D341Med (cell line): Measurements from ENCODE around the gene UBE2D2.

Source experiments
- DNase-seq: peaks from one replicate; pipeline ENCODE4 v3.0.0; 2012; ENCODE audit warnings: low spot score

UBE2D2 gene

DNA sequence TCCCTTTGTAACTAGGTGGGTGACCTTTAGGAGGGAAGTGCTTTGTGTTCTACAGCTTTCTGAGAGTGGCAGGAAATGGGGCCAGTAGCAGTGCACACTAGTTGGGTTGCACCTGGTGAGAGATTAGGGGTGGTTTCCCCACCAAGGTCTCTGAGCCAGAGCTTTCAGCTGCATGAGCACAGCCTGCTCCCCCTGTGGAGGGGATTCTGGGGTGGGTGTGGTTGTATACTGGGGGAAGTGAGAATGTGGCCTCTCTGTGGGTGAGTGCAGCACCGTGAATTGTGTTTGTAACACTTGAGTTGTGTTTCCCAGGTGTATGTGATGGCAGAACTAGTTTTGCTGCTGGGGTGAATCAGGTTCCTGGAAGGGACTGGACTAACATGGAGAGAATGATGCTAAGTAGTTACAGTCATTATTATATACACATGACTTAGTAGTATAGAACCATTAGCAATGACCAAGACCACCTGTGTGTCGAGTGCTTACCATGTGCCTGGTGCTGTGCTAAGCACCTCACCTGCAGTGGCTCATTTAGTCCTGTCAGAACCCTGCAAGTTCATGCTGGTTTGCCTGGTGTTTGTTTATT is 75.2 kb downstream of the UBE2D2 start:
- DNase-seq = no peak

DNA sequence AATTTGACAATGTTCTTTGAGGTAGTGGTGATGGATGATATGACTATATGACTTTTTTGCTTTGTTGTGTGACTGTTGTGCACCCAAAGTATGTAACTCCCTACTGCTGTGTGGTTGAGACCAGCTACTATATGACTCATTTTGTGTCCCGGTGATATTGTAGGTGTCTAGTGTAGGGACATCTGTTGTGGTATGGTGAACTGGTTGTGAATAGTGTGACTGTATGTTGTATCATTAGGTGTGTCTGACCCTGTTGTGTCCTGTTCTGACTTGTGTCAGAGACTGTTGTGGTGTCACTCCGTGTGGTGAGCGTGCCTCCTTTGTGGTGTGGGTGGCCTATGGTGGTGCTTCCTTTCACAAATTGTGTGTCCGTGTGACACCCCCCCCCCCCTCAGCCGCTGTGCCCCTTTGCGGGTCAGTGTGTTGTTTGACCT is 75.9 kb downstream of the UBE2D2 start:
- DNase-seq = no peak

DNA sequence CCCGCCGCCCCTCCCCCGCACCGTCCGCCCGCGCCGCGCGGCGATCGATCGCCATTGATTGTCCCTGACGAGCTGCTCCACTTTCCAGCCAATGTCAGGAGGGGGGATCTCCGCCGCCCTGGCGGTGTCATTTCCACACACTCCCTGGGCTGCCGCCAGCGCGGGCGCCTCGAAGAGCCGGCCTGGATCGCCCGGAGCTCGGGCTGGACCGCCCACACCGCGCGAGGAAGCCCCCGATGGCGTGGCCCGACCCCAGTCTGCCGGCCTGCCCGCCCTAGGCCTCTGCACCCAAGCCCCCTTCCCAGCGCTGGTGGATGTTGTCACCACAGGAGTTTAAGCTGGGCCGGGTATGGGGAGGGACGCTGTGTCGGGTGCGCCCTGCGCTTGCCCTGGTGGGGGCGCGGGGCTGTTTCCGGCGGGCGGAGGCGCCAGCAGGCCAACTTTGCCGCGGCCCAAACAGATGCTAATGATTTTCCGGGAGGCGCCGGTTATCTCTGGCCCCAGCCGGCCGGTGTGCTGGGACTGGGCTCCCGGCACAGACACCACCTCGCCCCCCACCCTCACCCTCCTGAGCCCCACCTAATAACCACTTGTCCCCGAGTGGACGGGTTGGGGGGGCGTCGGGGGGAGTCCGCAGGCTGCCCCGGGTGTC is 76.4 kb downstream of the UBE2D2 start:
- peak; percentile 91 for DNase-seq

DNA sequence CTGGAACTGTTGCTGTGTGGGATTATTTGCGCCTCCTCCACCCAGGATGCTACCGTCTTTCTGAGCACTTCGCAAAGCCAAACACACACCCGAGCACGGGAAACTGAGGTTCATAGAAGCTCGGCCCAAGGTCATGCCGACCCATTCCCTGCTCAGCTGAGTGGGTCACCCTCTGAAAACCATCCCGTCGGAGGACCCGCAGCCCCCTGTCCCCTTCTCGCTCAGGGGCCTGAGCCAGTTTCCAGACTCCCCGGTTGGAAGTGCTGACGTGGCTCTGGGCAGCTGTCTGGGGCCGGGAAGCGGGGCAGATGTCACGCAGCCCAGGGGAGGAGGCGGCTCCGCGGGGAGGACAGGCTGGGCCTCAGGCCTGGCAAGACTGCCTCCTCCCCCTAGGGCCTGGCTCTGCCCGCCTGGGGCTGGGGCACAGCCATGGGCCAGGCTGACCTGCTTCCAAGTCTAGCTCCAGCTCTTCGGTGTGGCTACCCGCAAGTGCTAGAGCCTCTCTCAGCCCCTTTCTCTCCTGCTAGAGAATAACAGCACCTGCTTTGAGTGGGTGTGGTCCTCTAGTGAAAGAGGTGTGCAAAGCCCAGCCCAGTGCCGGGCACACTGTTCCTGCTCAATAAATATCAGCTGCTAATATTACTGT is 77.1 kb downstream of the UBE2D2 start:
- DNase-seq = peak; percentile 68

DNA sequence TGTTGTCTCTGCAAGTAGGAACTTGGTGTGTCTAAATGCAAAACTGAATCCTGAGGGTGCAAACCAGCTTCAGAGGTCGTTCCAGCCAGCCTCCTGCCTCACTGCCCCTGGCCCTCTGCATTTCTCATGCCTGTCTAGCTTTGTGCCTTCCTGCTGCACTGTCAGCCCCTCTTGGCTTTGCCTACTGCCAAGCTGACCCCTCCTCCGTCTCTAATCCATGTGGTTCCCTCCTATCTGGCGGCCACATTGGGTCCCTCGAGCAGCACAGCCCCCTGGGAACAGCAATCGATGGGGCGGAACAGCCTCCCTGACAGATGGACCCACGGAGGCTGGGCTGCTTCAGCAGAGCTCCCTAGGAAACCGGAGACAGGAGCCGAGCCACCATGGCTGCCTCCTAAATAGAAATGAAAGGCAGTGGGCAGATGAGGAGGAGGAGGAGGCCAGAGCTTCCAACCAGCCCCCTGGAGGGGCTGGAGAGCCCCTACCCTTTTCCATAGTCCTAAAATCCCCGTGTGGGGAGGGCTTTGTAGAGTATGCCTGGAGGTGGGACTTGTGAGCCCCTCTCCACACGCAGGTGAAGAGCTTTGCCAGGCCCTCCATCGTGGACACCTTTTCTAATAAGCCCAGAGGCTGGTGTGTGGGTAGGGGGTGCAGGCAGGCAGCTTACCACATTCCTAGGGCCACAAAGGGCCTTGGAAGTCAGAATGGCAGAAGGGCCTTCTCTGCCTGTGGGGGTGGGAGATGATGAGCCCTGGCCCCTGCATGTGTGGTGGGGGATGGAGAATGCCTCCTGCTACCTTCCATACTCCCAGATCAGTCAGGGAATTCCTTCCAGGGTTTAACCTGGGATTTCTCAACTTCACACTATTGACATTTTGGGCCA is 77.8 kb downstream of the UBE2D2 start:
- peak; percentile 86 for DNase-seq

DNA sequence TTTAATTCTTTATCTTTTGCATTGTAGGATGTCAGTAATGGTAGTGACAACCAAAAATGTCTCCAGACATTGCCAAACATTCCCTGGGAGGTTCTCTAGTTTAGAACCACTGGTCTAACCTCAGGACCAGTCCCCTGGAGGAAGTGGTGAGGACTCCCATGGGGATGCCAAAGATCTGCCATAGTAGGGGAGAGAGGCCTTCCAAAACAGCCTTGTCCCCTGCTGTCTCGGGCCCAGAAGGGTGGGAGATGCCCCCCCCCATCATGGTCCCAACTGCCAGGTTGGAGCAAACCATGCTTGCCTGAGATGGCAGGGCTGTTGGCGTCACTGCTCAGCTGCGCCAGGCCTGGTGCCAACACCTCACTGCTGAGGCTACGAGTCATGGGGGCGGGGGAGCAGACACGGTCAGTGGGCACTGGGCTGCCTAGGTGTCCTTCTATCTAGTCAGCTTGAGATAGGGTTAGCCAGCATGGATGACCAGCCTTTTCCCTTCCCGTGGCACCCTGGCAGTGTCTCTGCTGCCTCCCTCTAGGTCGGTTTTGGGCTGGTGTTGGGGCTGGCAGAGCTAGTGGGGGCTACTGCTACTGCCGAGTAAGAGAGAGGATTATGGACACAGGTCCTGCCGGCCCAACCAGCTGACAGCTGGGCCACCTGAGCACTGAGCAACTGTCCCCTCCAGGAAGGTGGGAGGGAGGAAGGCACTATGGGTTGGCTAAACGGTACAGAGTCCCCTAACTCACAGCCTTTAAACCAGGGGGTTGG is 78.7 kb downstream of the UBE2D2 start:
- no peak for DNase-seq

DNA sequence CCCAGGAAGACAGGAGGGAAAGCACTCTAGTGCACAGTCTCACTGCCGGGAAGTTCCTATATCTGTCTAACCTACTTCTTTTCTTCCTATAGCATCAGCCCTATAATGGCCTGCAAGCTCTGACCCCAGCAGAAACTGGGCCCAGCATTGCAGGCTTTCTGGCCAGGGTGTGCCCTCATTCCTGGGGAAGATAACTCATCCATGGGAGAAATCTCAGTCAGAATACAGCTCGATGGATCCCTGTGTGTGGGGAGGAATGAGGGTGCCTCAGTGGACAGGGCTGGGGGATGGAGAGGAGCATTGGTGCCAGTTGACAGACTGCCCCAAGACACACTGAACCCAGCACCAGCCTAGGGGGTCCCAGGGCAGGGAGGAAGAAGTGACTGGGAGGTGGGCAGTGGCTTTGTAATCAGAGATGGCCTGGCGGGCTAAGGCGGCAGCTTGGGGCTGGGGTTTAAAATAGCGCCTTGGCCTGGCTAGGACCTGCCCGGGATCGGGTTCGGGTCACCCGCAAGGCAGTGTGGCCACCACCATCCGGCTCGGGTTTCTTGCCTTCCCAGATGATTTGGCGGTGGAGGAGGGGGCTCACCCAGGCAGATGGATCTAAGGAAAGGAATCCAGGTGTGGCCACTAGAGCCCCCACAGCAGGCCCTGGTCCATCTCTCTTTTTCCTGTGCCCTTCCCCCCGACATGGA is 79.4 kb downstream of the UBE2D2 start:
- DNase-seq = no peak

DNA sequence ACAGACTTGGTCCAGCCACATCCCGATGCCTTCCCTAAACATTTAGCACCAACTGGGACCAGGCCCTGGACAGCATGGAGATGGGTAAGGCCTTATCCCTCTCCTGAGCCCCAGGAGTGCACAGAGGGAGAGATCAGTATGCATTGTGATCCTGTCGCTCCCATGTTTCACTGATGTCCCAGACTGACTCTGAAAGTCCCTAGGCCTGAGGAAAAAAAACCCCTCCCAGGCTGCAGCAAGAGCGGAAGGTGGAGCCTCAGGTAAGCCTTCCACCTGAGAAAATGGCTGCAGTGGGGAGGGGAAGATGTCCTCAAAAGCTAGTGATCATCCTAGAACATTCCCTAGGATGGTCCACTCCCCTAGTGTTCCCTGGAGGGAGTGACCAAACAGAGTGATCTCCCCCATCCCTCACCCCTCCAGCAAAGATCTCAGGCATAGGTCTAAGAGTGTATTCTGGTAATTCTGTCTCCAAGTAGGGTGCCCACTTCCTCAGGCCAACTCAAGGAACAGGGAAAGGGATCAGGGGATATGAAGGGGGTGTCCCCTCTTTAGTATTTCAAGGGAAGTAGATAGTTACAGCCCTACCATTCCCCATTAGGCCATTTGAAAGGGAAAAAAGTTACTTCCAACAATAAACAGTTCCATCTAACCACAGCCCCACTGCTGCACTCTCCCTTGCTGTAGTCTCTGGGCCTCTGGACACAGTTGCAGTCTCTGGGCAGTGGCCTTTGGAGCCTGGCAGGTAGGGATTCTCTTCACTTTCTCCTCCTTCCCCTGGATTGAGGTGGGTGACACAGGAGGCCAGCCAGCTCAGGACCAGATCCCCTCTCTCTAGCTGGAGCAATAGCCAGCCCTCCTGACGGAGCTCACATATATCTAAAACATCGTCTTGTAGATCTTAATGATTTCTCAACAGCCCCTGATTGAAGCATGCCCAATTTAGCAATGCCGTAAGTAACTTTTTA is 80.3 kb downstream of the UBE2D2 start:
- no peak for DNase-seq

DNA sequence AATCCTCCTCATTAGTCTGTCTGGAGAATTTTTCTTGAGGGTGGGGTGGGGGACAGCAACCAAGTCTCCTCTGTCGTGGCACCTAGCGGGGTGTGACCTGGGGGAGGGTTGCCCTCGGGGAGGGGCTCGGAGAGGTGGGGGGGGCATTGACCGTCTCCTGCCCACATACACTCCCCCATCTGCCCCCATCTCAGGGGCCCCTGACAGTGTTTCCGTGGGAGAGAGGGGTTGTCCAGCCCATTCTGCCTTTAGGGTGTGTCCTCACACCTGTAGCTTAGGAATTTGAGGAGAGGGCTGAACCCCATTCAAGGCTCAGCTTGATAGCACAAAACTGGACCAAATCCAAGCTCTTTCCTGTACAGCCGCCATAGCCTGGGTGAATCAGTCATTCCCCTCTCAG is 81.1 kb downstream of the UBE2D2 start:
- no peak for DNase-seq

DNA sequence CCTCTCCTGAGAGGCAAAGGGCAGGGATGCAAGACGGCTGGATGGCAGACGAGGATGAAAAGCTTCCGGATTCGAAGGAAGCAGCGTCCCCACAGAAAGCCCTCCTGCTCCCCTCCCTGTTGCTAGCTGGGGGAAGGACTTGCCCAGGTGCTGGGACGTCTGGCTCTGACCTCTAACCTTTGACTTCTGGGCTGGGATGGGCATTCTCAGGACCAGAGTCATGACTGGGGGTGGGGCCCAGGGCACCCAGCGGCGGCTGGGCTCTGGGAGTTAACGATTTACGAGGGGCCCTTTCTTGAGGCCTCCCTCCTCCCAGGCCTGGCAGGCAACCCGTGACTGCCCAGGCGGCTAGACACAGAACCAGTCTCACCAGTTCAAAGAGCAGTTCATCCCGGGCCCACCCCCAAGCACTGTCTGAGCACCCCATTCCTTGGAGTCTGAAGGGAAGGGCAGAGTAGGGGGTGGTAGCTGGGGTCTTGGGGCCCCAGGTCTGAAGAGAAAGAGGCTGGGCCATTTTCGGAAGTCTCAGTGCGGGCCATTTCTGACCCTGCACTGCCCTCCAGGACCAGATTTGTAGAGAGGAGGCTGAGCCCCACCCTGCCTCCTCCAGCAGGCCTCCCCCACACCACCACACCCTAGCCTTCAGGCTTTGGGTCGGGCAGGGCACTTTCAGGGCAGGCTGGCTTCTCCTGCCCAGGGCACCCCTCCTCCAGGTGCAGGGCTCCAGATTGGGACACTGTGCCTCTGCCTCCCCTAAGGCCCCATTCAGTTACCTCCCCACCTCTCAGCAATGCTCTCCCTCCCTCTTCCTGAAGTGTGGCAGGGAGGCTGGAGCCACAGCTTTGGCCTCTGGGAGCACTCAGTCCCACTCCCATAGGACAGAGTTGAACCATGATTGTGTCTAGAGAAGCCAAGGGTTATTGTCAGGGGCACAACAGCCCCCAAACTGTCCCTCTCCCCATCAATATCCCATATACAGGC is 82.0 kb downstream of the UBE2D2 start:
- DNase-seq = no peak

DNA sequence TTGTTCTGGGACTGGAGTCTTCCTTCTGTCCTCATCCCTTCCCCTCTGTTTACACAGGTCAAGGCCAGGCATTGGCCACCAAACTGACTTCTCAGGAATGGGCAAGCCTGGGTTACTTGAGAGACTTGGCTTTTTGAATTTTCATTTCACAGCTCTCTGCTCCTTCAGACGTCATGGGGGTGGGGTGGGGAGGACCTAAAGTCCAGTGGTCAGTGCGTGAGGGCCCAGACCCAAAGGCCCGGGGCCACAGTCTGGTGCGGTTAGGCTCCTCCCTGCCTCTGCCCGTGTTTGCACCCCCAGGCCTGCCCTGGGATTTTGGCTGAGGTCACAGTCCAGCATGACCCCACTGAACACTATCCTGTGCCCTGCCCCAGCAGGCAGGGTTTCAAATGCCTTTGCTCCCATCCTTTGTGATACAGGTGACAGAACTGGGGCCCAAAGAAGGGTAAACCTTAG is 82.9 kb downstream of the UBE2D2 start:
- DNase-seq = no peak

DNA sequence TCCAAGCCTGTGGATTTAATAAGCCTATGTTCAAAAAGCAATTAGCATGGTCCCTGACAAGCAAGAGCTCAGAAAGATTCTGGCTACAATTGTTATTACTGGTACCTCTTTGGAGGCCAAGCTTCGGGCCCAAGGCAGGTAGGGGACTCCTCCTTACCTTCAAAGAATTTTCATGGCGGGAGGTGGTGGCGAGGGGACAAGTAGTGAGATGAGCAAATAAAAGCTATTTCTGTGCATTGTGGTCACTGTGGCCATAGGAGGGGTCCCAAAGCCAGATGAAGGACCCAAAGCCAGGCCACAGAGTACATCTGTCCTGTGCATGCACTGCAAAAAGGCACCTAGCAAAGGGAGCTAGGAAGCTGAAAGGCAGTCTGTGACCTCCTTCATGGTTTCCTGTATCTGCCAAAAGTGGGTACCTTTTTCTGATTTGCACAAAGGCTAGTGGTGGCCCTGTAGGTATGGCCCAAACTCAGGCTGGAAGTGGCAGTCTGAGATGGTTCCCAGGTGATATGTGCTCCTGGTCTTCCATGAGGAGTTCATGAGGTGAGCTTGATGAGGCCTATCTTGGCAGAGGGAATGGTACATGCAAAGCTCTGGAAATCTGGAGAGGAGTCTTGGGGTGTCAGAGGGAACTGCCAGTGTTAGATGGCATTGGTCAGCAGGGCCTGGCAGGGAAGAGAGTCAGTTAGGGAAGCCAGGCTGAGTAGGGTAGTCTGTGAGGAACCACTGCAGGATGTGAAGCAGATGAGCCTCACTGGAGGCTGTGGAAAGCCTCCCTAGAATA is 83.7 kb downstream of the UBE2D2 start:
- DNase-seq = no peak

DNA sequence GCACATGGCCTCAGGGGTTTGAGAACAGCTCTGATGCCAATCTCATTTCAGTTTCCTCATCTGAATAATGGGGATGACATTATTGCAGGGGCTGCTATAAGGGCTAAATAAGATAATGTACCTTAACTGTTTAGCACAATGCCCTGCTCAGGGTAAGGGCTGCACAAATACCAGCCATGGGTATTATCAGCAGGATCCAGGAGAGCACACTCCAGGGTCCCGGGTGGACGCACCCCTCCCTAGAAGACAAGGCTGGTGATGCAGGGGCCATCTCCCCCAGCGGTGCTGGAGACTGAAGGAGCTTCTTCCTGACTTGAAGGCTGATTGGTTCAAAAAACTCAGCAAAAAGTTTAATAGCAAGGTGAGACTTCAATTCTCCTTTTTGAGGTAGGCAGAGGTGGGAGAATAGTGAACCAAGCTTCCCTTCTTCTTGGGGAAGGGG is 84.3 kb downstream of the UBE2D2 start:
- no peak for DNase-seq

DNA sequence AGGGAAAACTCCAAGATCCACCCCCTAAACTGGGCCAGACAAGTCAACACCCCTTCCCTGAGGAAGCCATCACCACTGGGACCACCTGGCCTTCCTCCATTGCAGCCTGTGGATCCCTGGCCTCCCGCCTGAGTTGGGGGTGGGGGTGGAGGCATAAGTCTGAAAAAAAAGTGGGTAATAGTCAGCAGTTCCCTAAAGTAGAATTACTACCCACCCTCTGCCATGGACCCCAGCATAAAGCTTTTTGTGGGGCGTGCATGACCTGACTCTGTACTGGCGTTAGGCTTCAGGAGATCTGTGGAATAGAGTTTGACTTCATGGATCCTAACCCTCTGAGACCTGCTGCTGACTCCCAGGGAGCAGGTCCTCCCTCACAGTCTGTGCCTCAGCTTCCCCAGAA is 85.0 kb downstream of the UBE2D2 start:
- no peak for DNase-seq

DNA sequence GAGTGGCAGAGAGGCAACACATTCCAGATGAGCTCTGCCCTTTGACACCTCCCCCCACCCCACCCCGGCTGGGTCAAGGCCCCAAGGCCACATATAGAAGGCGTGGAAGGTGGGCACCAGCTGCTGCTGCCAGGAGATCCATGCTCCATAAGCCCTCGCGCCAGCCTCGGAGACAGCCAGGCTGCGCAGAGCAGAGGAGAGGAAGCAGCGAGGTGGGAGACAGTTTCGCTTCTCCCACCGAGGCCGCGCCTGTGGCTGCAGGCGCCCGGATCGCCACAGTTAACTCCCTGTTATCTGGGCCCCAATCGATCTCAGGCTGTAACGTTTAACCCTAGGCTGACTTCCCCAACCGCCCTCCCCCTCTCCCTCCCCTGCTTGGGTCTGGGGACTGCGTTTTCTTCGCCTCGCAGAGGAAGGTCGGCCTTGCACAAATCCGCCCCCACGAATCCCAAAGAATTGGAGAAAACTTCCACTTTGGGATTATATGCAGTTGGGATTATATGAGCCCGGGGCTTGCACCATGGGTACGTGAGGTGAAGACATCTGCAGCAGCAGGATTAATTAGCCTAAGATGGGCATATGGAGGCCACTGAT is 85.9 kb downstream of the UBE2D2 start:
- DNase-seq = no peak

DNA sequence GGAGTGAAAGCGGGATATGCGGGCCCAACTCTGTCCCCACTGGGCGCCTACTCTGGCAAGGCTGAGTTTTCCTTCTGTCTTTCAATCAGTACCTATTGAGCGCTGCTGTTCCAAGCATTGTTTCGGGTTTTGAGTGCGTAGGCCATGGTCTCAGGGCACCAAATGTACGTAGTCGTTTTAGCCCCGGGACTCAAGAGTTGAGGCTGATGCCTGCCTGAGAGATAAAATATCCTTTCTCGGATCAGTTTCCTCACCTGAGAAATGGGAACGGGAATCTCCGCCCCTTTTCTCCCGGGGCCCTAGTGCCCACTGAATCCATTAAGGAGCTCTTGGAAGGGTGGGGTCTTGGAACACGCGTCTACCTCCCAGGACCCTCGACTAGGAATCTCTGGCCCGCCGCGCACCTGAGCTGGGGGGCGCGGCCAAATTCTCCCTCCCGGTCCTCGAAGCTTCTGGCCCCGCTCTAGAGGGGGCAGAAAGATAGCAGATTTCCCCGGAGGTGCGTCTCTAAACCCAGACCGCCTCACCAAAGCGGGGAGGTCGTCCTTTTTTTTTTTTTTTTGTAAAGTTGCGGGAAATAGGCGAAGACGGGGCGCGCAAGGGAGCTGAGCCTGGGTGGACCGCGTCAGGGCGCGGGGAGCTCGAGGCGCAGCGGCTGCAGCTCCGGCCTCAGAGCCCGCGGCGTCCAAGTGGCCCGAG is 86.5 kb downstream of the UBE2D2 start:
- DNase-seq = no peak
